IPS DF 4.7 (cell line): Measurements from ENCODE around the gene ARHGAP1.

Experiments used
- DNase-seq: peaks from one replicate; pipeline ENCODE4 v3.0.0-alpha.2; 2013; ENCODE audit warnings: low spot score; ENCODE audit errors: extremely low read depth

ARHGAP1 gene

DNA sequence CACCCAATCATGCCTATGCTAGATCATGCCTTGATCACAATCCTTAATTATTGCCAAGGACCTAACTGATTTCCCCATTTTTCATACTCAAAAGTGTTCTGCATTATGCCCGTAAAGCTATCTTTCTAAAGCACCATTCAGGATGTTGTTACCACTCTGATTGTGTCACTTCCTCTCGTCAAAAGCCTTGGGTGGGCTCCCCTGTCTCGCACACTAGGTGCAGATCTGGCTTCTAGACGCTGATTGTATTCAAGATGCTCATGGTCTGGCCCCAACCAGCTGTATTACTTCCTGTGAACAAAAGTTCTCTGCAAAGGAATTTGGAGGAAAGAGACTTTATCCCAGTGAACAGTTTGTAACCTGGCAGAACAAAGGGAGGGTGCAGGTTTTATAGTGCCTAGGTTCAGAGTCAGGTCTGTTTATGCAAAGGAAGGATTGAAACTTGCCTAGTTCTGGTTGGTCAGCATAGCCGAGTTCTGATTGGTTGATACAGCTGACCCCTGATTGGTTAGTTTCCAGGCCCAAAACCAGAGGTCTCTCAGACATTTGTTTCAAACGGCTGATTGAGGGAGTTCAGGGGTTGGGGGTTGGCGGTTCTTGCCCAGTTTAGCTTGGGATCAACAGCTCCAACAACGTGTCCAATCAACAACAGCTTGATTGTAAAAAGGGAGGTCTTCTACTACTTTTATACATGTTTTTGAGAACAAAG lies 57.6 kb downstream of the ARHGAP1 start:
- no peak for DNase-seq

DNA sequence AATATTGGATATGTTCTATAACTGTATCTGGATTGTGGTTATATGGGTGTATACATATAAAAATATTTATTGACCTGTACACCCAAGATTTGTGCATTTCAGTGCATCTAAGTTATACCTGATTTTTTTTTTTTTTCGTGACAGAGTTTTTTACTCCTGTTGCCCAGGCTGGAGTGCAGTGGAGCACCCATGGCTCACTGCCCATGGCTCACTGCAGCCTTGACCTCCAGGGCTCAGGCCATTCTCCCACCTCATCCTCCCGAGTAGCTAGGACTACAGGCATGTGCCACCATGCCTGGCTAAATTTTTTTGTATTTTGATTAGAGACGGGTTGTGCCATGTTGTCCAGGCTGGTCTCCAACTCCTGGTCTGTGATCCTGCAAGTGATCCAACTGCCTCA lies 58.8 kb downstream of the ARHGAP1 start:
- DNase-seq, result no peak

DNA sequence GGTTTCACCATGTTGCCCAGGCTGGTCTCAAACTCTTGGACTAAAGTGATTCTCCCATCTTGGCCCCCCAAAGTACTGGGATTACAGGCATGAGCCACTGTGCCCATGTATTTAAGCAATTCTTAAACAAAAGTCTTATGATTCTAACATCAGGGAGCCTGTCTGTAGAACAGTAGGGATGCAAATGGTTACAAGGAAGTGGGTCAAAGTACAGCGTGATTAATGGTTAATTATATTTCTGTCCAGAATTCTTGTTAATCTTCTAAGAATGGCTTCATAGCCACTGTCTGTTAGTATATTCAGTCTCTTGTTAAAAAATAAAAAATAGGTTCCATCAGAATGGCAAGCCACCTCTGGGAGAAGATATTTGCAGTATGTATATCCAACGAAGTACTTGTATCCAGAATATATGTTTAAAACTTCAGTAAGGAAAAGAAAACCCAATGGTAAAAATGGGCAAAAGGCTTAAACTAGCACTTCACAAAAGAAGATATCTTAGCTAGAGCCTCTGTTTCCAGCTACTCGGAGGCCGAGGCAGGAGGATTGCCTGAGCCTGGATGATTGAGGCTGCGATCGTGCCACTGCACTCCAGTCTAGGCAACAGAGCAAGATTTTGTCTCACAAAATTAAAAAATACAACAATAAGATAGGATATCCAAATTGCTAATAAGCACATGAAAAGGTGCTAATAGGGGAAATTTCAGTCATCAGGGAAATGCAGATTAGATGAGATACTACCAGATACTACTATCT lies 60.2 kb downstream of the ARHGAP1 start:
- no peak for DNase-seq

DNA sequence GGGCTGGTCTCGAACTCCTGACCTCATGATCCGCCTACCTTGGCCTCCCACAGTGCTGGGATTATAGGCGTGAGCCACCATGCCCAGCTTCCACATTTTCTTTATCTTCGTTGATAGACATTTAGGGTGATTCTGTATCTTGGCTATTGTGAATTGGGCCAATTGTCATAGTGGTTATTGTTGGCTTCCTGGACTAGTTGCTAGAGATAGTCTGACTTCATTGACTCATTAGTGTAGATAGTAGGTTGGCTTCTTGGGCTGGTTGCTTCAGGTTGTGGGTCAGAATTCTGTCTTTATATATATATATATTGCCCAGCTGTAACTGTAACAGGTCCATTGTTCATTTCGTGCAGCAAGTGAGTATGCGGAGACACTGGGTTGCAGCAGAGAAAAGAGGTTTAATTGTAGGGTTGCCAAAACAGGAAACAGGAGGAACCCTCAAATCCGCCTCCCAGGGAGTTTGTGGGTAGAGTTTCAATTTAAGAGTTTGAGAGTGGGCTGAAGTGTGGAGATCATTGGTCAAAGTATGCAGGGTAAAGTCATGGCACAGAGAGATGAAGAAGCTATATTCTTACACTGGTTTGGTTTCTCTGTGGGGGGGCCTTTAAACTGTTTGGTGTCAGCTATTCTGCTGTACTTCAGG lies 61.1 kb downstream of the ARHGAP1 start:
- no peak for DNase-seq

DNA sequence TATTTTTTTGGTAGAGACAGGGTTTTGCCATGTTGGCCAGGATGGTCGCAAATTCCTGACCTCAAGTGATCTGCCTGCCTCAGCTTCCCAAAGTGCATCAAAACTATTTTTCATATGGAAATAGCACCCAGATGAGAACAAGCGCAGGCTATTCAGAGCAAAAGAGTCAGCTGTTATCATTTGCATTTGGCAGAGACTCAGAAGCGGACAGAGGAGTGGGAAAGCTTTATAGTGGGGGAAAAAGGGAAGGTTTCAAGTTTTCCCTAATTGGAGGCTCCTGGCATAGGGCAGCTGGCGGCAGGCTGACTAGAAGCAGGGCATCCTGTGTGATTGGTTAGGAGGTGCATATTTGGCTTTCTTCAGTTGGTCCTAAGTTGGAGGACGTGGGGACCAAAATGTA lies 62.9 kb downstream of the ARHGAP1 start:
- DNase-seq, result no peak

DNA sequence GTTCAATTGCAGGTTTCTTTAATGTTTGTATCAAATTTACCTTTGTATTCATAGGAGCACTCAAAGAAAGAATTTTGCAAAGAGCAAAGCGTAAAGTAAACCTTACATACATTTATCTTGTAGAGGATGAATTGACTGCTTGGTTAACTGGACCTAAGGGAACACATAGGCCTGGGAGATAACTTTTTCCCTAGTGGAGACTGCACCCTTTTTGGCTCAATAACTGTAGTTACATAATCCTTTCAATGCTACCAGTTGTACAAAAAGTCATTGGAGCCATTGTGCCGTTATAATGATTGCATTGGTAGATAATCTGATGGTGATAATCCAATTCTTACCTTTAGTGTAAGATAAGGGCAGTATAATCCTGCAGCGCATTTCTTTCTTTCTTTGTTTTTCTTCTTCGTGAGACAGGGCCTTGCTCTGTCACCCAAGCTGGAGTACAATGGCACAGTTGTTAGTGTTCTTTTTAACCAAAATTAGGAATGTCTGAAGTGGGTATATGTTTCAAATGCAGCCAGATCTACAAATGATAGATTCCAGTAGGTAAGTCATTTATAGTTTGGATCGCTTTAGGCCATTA lies 64.8 kb downstream of the ARHGAP1 start:
- no peak for DNase-seq

DNA sequence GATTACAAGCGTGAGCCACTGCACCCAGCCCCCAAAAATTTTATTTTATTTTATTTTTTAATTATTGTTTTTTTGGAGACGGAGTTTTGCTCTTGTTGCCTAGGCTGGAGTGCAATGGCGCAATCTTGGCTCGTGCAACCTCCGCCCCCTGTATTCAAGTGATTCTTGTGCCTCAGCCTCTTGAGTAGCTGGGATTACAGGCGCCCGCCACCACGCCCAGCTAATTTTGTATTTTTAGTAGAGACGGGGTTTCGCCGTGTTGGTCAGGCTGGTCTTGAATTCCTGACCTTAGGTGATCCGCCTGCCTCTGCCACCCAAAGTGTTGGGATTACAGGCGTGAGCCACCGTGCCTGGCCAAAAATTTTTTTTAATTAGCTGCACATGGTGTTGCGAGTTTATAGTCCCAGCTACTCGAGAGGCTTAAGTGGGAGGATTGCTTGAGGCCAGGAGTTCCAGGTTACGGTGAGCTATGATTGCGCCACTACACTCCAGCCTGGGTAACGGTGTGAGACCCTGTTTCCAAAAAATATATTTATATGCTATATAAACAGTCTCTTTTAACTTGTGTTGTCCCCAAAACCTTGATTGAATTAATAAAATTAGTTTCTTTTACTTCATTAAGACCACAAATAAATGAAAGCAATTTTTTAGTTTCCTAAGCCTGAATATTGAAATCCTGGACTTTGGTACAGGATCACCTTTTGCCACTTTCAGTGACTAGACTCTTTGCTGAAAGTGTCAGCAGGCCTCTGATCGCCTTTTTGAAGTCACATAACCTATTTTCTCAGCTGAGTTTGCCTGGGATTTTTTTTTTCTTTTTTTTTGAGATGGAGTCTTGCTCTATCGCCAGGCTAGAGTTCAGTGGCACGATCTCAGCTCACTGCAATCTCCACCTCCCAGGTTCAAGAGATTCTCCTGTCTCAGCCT lies 66.9 kb downstream of the ARHGAP1 start:
- DNase-seq, result no peak

DNA sequence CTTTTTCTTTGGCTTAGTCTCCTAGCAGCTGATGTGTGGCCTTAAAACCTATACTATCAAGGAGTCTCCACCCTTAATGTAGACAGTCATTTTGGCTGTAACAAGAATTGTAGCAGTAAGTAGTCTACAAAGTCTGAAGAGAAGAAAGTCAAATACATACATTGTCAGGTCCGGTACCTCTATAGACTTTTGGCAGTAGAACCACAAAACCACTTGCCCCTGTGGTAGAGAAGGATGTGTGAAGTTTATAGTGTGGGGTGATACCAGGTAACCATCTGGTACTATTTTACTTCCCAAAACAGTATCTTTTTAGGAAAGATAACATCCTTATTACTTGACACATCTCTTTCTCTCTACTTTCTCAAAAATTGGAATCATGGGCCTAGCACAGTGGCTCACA lies 67.9 kb downstream of the ARHGAP1 start:
- no peak for DNase-seq

DNA sequence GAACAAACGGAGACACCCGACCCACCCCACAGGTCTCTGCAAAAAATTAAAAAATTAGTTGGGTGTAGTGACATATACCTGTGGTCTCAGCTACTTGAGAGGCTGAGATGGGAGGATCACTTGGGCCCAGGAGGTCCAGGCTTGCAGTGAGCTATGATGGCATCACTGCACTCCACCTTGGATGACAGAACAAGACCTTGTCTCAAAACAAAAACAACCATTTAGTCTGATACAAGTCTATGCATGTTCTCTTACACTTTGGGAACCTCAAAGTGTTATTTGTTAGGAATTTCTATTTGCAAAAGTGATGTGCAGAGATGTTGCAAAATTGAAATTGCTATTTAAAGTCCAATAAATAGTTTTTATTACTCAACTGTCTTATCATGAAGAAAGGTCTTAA lies 68.7 kb downstream of the ARHGAP1 start:
- no peak for DNase-seq

DNA sequence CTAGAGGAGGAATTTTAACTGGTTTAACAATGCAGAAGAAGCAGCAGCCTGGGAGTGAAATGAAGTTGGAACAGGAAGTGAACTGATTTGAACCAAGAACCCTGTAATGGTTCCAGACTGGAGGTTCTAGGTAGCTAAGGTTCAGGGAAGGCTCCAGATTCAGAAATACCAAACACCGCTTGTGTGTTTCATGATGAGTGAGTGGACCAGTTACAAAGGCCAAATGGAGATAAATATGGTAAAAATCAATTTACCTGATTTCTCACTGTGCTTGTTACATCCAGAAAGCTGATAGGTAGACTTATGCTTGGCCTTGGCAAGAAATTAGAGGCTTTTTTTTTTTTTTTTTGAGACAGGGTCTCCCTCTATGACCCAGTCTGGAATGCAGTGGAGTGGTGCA lies 70.2 kb downstream of the ARHGAP1 start:
- no peak for DNase-seq

DNA sequence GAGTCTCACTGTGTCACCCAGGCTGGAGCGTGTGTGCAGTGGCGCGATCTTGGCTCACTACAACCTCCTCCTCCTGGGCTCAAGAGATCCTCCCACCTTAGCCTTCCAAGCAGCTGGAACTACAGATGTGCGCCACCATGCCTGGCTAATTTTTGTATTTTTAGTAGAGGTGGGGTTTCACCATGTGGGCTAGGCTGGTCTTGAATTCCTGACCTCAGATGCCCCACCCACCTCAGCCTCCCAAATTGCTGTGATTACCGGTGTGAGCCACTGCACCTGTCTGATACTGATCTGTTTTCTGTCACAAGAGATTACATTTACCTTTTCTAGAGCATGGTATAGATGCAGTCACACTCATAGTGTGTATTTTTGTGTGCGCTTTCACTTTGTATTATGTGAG lies 71.5 kb downstream of the ARHGAP1 start:
- no peak for DNase-seq
